ENCODE results near the gene TPBG.

Gene TPBG

GRCh38 chr6:82415820-82416219 lies 52.2 kb downstream of the TPBG start:
- TF ChIP-seq POLR2AphosphoS5 (IDR thresholded peaks at IDR 0.05; ENCODE audit: low read depth, low read length) = no peak
- TF ChIP-seq TAF1 (IDR thresholded peaks at IDR 0.05; ENCODE audit: borderline replicate concordance, low read depth, low read length) = no peak
- no peak for TF ChIP-seq POLR2A (IDR thresholded peaks at IDR 0.05; ENCODE audit: low read depth, low read length)
- DNase-seq (ENCODE audit: insufficient read length) = no peak
- no peak for FAIRE-seq

DNA sequence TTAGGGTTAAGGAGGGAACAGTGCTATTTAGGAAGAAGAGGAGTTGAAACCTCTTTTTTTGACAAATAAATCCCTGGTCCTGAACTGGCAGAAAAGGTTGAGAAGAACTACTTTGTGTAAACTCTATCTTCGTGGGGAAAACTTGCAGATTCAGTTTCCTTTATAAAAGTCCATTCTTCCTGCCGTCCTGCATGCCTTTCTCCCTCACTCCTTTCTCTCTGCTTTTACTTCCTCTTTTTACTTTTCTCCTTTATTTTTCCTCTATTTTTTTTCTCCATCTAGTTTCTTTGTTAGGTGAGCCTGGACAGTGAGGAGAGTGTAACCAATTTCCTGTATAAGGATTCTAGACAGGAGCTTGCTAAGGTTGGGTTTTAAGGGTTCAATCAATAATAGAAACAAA lies 52.7 kb downstream of the TPBG start:
- FAIRE-seq = no peak
- no peak for DNase-seq (ENCODE audit: insufficient read length)
- TF ChIP-seq POLR2AphosphoS5 (IDR thresholded peaks at IDR 0.05; ENCODE audit: low read depth, low read length) = no peak
- TF ChIP-seq TAF1 (IDR thresholded peaks at IDR 0.05; ENCODE audit: borderline replicate concordance, low read depth, low read length) = no peak
- TF ChIP-seq POLR2A (IDR thresholded peaks at IDR 0.05; ENCODE audit: low read depth, low read length) = no peak

Data from GM12892 (cell line).